GM12873 (cell line): ENCODE results near the gene ITPK1.

ENCODE experiments used
- CTCF ChIP-seq: IDR thresholded peaks from 2 replicates; pipeline ENCODE4 v1.5.1; 2012; ENCODE audit warnings: low read depth, mild to moderate bottlenecking, moderate library complexity, low read length, control low read depth; ENCODE audit not compliant: insufficient read depth; ENCODE audit errors: missing control alignments

ITPK1 gene

GRCh38 chr14:93049315-93049714, 66.4 kb downstream of the ITPK1 start:
- TF ChIP-seq CTCF, result no peak

- TF ChIP-seq CTCF, result no peak
Observed at GRCh38 chr14:93048843-93049242, 66.9 kb downstream of the ITPK1 start.

- no peak for TF ChIP-seq CTCF
Observed at GRCh38 chr14:93047661-93048060, 68.1 kb downstream of the ITPK1 start.

- TF ChIP-seq CTCF, result no peak
Observed at GRCh38 chr14:93047157-93047556, 68.6 kb downstream of the ITPK1 start.

- no peak for TF ChIP-seq CTCF
Observed at GRCh38 chr14:93046705-93047050, 69.0 kb downstream of the ITPK1 start.

- TF ChIP-seq CTCF, result no peak
Observed at GRCh38 chr14:93045965-93046704, 69.6 kb downstream of the ITPK1 start.

- TF ChIP-seq CTCF, result no peak
Observed at GRCh38 chr14:93045211-93045674, 70.5 kb downstream of the ITPK1 start.
